Fibroblast of skin of left biceps (primary cell): ENCODE measurements around the gene GPLD1.
"Not testable (repeated sequence)": the region's sequence is repeated elsewhere in the genome, so short reads cannot be mapped to it uniquely, and the experiment has no call there.

Experiments
- DNase-seq, 2 experiments: peaks; one replicate each; pipeline ENCODE4 v3.0.0-alpha.2; 2013; ENCODE audit warnings: low read depth in 2 of 2

The GPLD1 gene

GRCh38 chr6:24489470-24489869 lies at the start of gene GPLD1:
Gene GPLD1, minus strand, starts transcription at chr6:24489578. Its CDS starts 67 bp downstream, at chr6:24489511.
- DNase-seq = no peak

GRCh38 chr6:24537771-24538385 lies 48.5 kb upstream of the GPLD1 start:
- DNase-seq = no peak

GRCh38 chr6:24537082-24537699 lies 47.8 kb upstream of the GPLD1 start:
- DNase-seq = no peak

DNA sequence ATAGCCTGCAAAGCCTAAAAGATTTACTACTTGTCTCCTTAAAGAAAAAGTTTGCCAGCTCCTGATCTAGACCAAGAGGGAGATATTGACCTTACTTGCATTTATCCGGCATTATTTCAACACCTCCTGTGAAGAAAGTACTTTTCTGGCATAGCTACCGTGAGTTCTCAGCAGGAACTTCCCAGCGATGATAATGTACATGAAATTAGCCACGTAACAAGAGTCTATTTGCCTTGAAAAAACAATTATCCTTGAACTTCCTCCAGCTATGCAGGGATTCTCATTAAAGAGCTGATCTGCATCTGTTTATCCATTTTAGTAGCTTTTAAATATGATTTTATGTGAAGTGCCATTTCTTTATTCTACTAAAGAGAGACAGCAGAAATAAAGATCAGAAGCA lies 47.1 kb upstream of the GPLD1 start:
- no peak for DNase-seq

GRCh38 chr6:24535210-24535609 lies 45.8 kb upstream of the GPLD1 start:
- DNase-seq = no peak

GRCh38 chr6:24534329-24534728 lies 45.0 kb upstream of the GPLD1 start:
- no peak for DNase-seq

GRCh38 chr6:24529985-24530384 lies 40.6 kb upstream of the GPLD1 start:
- DNase-seq = no peak

DNA sequence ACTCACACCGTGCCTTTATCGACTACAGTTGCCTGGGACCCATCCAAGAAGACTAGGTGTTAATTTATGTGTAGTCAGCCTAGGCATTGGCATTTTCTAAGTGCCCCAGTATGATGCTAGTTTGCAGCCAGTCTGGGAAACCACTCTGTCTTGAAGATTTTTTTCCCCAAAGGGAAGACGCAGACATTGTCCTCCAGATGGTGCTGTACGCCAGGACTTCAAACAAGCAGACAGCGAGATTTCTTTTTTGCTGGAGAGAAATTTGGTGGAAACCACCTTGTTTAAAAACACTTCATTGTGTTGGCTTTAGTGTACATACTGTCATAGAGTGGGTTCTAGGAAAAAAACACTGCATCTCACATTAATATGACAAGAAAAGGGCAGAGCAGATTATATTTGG lies 35.4 kb upstream of the GPLD1 start:
- DNase-seq = peak in 1 of 2 experiments; percentile 3

DNA sequence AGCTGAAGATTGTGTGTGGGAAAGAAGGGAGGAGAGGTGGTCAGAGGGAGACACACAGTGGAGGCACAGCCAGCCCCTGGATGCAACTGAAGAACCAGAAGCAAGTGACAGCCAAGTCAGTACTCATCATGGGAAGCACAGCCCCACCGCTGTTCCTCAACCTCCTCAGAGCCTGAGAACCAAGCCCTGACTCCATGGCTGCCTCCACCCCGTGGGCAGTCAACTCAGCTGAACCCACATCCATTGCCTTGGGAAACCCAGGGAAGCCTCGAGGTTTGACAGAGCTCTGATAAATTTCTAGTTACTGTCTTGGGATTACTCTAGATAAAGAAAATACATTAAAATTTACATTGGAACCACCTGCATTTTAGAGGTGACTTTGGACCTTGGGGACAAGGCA lies 35.0 kb upstream of the GPLD1 start:
- DNase-seq = no peak

DNA sequence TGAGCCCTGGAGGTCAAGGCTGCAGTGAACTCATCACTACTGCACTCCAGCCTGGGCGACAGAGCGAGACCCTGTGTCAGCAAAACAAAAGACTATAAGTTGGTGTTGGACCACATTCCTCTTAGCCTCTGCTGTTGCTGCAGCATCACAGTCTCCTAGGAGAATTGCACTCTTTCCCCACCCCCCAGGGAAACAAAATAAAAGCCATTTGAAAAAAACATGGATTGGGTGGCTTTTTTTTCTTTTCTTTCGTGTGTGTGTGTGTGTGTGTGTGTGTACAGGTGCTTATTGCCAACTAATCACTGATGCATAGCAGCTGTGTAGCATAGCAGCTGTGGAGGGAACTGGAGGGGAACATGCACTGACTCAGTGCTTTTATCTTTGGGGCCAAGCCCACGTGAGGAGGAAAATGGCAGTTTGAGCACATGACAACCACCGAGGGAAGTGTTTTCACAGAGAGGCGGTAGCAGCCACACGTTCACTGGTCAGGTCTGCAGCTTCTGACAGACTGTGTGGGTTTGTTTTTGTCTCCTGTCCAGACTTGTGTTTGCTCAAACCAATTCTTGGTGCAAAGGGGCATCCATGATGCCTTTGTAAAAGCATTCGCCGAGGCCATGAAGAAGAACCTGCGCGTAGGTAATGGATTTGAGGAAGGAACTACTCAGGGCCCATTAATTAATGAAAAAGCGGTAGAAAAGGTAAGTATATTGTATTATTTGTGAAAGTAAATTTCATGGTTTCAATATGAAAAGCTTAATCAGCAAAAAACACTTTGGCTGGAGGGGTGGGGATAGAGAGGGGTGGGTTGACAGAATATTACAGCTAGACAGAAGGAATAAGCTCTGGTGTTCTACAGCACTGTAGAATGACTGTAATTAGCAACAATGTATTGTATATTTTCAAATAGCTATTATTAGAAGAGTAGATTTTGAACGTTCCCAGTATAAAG lies 33.1 kb upstream of the GPLD1 start:
- DNase-seq = no peak

- DNase-seq = no peak
Observed at GRCh38 chr6:24520929-24521546, 31.7 kb upstream of the GPLD1 start.

DNA sequence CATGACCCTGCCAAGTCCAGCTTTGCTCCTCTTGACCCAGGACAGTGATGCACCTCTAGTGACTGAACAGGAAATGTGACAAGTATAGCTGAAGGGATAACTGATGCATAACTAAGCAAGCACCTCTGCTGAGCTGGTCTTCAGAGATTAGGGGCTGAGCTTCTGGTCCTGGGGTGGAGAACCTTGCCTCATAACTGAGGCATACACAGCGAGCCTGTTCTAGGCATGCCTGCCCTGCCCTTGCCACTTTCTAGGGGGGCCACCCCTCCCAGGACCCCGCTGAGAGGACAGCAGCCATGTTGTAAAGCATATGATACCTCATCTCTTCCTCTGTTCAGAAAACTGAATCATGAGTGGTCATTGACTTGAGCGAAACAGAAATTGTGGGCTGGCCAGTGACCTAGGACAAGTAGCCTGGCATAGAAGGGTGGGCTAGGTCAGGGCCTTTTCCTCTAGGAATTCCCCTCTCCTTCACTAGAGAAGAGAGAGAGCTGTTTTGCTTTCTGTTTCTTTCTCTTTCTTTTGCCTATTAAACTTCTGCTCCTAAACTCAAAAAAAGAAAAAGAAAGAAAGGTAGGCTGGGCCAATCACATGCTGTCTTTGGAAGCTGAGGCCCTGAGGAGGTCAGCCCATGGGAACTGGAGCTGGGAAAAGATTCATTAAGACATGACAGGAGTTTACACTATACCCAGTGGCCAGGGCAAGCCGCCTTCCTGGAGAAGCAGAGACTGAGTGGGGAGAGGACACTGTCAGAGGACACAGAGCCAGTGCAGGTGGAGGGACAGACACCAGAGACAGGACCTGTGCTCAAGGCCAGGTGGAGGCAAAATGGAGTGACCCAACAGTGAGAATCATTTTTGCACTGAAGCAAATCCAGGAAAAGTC lies 28.5 kb upstream of the GPLD1 start:
- DNase-seq = no peak

- DNase-seq = no peak
Observed at GRCh38 chr6:24513602-24514001, 24.2 kb upstream of the GPLD1 start.

GRCh38 chr6:24511976-24512375 lies 22.6 kb upstream of the GPLD1 start:
- not testable (repeated sequence) for DNase-seq

DNA sequence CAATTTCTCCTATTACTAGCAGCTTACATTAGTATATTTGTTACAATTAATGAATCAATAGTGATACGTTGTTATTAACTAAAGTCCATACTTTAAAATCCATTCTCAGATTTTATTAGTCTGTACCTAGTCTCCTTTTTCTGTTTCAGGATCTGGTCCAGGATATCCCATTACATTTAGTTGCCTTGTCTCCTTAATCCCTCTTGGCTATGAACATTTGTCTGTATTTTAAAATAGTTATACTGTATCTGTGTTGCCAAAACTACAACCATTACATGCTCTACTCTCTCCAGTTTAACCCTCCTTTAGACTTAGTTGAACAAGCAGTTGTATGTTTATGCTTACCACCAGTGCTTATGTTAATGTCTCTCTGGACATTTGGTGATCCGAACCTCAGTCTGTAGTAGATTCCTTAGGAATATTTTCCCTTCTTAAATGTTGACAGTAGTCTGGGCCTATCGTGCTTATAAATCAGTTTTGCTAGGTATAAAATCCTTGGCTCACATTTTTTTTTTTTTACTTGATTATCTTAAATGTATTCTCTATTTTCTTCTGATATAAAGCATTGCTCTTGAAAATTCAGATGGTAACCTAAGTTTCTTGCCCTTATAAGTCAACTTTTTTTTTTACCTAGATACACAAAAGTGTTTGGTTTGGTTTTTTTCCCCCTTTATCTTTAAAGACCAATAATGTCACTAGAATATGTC lies 17.6 kb upstream of the GPLD1 start:
- no peak for DNase-seq

DNA sequence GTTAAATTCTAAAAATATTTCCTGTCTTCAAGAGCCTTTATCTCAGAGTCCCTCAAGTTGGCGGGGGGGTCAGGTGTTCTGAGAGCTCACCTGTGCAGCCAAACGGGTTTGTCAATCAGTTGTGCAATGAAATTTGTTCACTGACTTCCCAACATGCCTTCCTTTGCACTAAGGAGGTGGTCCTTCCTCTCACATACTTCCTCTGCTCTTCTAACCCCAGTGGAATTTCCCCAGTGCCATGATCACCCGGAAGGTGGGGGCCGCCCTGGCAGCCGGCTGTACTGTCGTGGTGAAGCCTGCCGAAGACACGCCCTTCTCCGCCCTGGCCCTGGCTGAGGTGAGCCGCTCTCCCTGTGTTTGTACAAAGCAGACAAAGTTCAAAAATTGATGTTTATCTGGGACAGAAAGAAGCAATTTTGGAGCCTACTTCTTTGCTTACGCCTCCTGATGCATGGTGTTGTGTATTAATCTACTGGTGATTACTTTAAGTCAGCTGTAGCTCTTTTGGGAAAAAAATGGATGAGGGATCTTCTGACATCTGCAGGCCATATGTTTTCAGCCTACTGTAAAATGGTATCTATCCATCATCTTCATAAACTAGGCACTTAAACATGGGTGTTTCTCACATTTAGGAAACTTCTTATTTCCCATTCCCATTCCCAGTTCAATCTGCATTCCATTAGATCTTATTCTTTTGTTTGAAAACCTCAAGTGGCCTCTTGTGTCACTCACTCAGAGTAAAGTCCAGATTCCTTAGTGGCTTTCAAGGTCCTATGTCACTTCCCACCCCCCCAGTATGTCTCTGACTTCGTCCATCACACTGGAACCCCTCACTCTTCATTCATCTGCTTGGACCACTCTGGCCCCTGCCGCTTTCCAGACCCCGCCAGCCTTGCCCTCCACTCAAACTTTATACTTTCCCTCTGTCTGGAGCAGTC lies 15.5 kb upstream of the GPLD1 start:
- DNase-seq = peak in 1 of 2 experiments; percentile 13

GRCh38 chr6:24504287-24504648 lies 14.9 kb upstream of the GPLD1 start:
- DNase-seq = no peak

DNA sequence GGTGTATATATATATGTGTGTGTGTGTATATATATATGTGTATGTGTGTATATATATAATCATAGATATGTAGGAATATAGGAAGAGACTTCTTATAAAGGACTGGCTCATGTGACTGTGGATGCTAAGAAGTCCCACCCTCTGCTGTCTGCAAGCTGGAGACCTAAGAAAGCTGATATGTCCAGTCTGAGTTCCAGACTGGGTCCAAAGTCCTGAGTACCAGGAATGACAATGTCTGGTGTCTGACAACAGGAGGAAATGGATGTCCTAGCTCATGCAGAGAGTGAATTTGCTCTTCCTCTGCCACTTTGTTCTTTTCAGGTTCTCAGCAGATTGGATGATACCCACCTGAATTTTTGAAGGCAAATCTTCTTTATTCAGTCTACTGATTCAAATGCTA lies 12.5 kb upstream of the GPLD1 start:
- DNase-seq = no peak

DNA sequence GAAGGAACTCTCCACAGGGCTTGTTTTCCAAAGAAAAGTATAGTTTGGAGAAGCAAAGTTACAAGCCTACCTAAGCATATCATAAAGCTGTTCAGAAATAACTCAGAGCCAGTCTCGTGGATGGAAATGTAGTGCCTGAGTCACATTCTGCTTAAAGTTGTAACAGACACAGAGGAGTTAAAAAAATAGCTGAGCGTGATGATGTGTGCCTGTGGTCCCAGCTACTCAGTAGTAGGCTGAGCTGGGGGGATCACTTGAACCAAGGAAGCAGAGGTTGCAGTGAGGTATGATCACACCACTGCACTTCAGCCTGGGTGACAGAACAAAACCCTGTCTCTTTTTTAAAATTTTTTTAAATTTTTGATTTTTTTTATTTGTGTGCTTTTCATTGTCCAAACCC lies 12.0 kb upstream of the GPLD1 start:
- DNase-seq = no peak

DNA sequence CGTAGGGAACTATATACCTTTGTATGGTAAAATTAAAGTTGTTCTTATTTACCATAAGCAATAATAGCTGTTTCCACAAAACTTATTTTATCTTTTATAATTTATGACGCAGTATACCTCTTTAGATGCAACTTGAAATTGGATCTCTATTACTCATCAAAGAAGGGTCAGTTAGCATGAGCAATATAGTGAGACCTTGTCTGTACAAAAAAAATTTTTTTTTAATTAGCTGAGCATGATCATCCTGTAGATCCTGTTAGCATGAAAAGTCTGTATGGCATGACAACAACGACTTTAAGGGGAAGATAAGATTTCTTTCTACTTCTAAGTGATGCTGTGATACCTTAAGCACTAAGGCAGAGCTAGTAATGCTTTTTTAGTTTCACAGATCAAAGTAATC lies 11.3 kb upstream of the GPLD1 start:
- DNase-seq = no peak
